K562 treated with DMSO at 1 percent for 24 hours (cell line): ENCODE data around the gene COPS8. TPM values are rescaled to one million over a fixed set of nuclear protein-coding genes. Genes with fewer than 3 reads are reported as not detected.

Experiments used
- total RNA-seq: library from RNA; unstranded; fragments of 300-600 nt; gene quantifications from 2 replicates; pipeline ENCODE4 v1.2.3, GENCODE V29; 2022; ENCODE audit warnings: low read depth; ENCODE audit not compliant: insufficient read depth

Gene COPS8
- 24.5 and 32.1 TPM in 2 replicates for total RNA-seq

DNA sequence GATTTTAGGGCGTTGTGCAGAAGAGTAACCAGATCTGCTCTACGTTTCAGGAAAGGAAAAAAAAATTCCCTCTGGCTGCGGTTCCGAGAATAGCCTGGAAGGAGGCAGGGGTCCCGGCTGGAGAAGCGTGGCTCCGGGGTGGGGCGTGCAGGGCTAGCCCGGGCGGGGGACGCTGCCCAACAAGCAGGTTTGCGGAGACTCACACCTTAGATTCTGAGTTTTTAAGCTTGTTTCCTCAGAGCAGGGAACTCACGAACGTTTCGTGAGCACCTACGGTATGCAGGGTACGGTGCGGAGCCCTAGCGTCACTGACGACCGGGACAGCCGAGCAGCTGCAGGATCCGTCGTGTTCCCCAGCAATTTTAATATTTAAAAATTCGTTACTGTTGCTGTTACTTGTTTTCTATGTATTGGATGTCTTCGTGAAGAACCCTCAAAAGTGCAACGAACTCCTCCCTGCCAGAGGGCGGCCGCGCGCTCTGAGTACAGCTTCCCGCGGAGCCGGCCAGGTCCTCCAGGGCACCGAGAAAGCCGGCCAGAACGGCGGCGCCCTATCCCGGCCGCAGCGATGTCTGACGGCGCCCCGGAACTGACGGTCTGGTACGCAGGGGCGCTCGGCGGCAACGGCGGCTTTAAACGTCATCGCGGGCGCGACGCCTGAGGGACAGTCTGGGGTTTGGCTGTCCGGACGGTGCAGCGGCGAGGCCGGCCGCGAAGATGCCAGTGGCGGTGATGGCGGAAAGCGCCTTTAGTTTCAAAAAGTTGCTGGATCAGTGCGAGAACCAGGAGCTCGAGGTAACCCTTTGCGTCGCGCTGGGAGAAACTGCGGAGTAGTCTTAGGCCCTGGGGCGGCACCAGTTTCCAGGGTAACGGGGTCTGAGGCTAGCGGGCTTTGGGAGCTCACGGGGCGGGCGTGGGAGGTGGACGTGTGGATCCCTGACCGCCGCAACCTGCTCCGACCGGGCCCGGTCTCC is at the start of gene COPS8:
TSS of gene COPS8 (plus strand) at position 642 of the 974 bp plus-strand sequence. CDS start at position 718, 76 bp downstream.

